B cell (primary cell): ENCODE measurements around the gene RREB1. TPM values are rescaled to one million over a fixed set of nuclear protein-coding genes. Genes with fewer than 3 reads are reported as not detected.

Source experiments
- ATAC-seq: fragments of 200-7000 bp; cut with Tn5 transposase; one replicate; pipeline ENCODE4 v1.10.0; 2021; ENCODE audit warnings: low read depth, mild to moderate bottlenecking, moderate number of reproducible peaks, moderate library complexity
- CTCF ChIA-PET: fragments of 350-600 bp; sonication (Branson Sonifier 250); formaldehyde crosslinking; loops from one replicate; lab custom pipeline; 2021; ENCODE audit warnings: antibody characterized with exemption, inconsistent platforms; lab: Charles Lee
- POLR2A ChIA-PET: fragments of 350-600 bp; sonication (Branson Sonifier 250); formaldehyde crosslinking; loops from one replicate; lab custom pipeline; 2021; ENCODE audit warnings: antibody characterized with exemption; lab: Charles Lee
- DNase-seq: peaks from one replicate; pipeline ENCODE4 v3.0.0; 2013
- H2AFZ ChIP-seq: 2 replicates; pipeline ENCODE4 v1.6.1; 2012; ENCODE audit warnings: mild to moderate bottlenecking, low read depth, low read length; ENCODE audit not compliant: insufficient read depth, poor library complexity, severe bottlenecking
- H3K27ac ChIP-seq, 2 donors: 1 replicate in 1 of 2; 2 replicates in 1 of 2; pipeline ENCODE4 v1.5.1; 2012 to 2013; ENCODE audit warnings: low read length in 2 of 2, mild to moderate bottlenecking in 2 of 2, moderate library complexity in 1 of 2
- H3K27me3 ChIP-seq, 4 experiments: fragments of 200-600 bp in 1 of 4; sonication (generic) in 1 of 4; replicated peaks in 1 of 4; 1 replicate in 2 of 4; 2 replicates in 2 of 4; pipeline versions ENCODE4 v1.6.1 to v1.7.0; 2013 to 2016; ENCODE audit warnings: low read length in 3 of 4, mild to moderate bottlenecking in 2 of 4, mixed read lengths in 1 of 4, moderate library complexity in 1 of 4; ENCODE audit not compliant: insufficient read depth in 4 of 4, control insufficient read depth in 3 of 4; ENCODE audit errors: control extremely low read depth in 1 of 4
- H3K36me3 ChIP-seq, 2 experiments: replicated peaks in 1 of 2; 1 replicate in 1 of 2; 2 replicates in 1 of 2; pipeline versions ENCODE4 v1.6.1 to v1.7.1; 2013; ENCODE audit warnings: low read length in 1 of 2; ENCODE audit not compliant: insufficient read depth in 2 of 2, control insufficient read depth in 1 of 2; ENCODE audit errors: control extremely low read depth in 1 of 2, extremely low read depth in 1 of 2
- H3K4me1 ChIP-seq, 2 donors: fragments of 200-600 bp in 1 of 2; sonication (generic) in 1 of 2; 1 replicate in 1 of 2; 2 replicates in 1 of 2; pipeline versions ENCODE4 v1.5.1 to v1.6.1; 2013 to 2017; ENCODE audit warnings: low read length in 2 of 2; ENCODE audit not compliant: control insufficient read depth in 2 of 2, insufficient read depth in 2 of 2
- H3K4me2 ChIP-seq: replicated peaks from 2 replicates; pipeline ENCODE3; 2012; ENCODE audit warnings: mild to moderate bottlenecking, low read depth, low read length; ENCODE audit not compliant: poor library complexity, severe bottlenecking
- H3K4me3 ChIP-seq, 5 experiments: fragments of 200-600 bp in 1 of 5; sonication (generic) in 1 of 5; 1 replicate in 3 of 5; 2 replicates in 2 of 5; pipeline versions ENCODE4 v1.5.1 to v1.7.0; 2011 to 2016; ENCODE audit warnings: low read length in 4 of 5, mild to moderate bottlenecking in 4 of 5, low read depth in 2 of 5, control low read depth in 1 of 5, moderate library complexity in 1 of 5; ENCODE audit not compliant: insufficient read depth in 1 of 5; ENCODE audit errors: control extremely low read depth in 1 of 5, extremely low read depth in 1 of 5
- H3K79me2 ChIP-seq: fragments of 200-600 bp; sonication (generic); one replicate; pipeline ENCODE4 v1.6.0; 2016; ENCODE audit warnings: low read length; ENCODE audit not compliant: control insufficient read depth, insufficient read depth
- H3K9ac ChIP-seq: fragments of 200-600 bp; sonication (generic); 2 replicates; pipeline ENCODE4 v1.6.1; 2017; ENCODE audit warnings: mild to moderate bottlenecking, low read length, moderate library complexity
- H3K9me3 ChIP-seq, 3 donors: one replicate each; pipeline versions ENCODE4 v1.6.1 to v1.7.1; 2013; ENCODE audit warnings: low read length in 2 of 3; ENCODE audit not compliant: control insufficient read depth in 2 of 3, insufficient read depth in 1 of 3; ENCODE audit errors: control extremely low read depth in 1 of 3
- H4K20me1 ChIP-seq: 2 replicates; pipeline ENCODE4 v1.6.0; 2012; ENCODE audit warnings: mild to moderate bottlenecking, low read length; ENCODE audit not compliant: insufficient read depth, control insufficient read depth, poor library complexity, severe bottlenecking
- H3K27ac Mint-ChIP-seq: one replicate; pipeline ENCODE4 v1.8.0; 2021; ENCODE audit warnings: mixed read lengths
- H3K27me3 Mint-ChIP-seq: one replicate; pipeline ENCODE4 v1.8.0; 2021; ENCODE audit warnings: mixed read lengths
- H3K4me1 Mint-ChIP-seq: one replicate; pipeline ENCODE4 v1.8.0; 2021; ENCODE audit warnings: mixed read lengths
- H3K4me3 Mint-ChIP-seq: one replicate; pipeline ENCODE4 v1.8.0; 2021; ENCODE audit warnings: mixed read lengths
- H3K9me3 Mint-ChIP-seq: one replicate; pipeline ENCODE4 v1.8.0; 2022; ENCODE audit warnings: mixed read lengths; ENCODE audit not compliant: insufficient read depth
- CTCF ChIP-seq: fragments of 200-600 bp; IDR thresholded peaks from one replicate; pipeline ENCODE4 v1.8.0; 2022; ENCODE audit warnings: antibody characterized with exemption, mild to moderate bottlenecking
- EZH2 ChIP-seq: IDR thresholded peaks from 2 replicates; pipeline ENCODE4 v1.6.1; 2012; ENCODE audit warnings: borderline replicate concordance, low read depth, mild to moderate bottlenecking, moderate library complexity, low read length; ENCODE audit not compliant: insufficient read depth, poor library complexity, severe bottlenecking
- WGBS: methylation state at CpG from one replicate; pipeline ENCODE4 v1.1.5; 2013; ENCODE audit warnings: missing lambda C conversion rate; ENCODE audit not compliant: insufficient coverage; 5-methylcytosine and 5-hydroxymethylcytosine counted together
- intact Hi-C: fragments of 100-400 bp; cut with micrococcal nuclease; formaldehyde crosslinking; loops from one replicate; pipeline ENCODE4 v1.10.0; 2022
- polyA plus RNA-seq: library from polyadenylated mRNA; depleted of rRNA; stranded (reverse); fragments of >200 nt; gene quantifications from 2 replicates; pipeline ENCODE4 v1.2.3, GENCODE V29; 2012
- total RNA-seq, 2 donors: library from RNA; stranded (reverse); fragments of 120-200 nt in 1 of 2; gene quantifications; 1 replicate in 1 of 2; 2 replicates in 1 of 2; pipeline versions ENCODE4 v1.2.3 to v1.2.4, GENCODE V29; 2013 to 2022

Gene RREB1
- total and polyA plus RNA-seq, 2 donors (not counting 1 experiment from before 2014, with no cell fraction given) = 10.4 to 58.6 TPM

- Mint-ChIP-seq H3K9me3 (no peaks in the 10 kb centered on the region), H3K4me1 (peaks cover 72% of the 10 kb centered on the region), H3K4me3 (peak overlapping the region; percentile 78), H3K27me3 (no peaks in the 10 kb centered on the region), H3K27ac (peak overlapping the region; percentile 69)
- H3K9me3 ChIP-seq = no peaks in the 10 kb centered on the region
- POLR2A ChIA-PET = no interaction called here
- H3K4me2 ChIP-seq = peak overlapping the region; percentile 69
- TF ChIP-seq EZH2 (no peak), CTCF (no peak)
- peaks cover 97% of the 10 kb centered on the region for H3K79me2 ChIP-seq
- ATAC-seq = no peak
- DNase-seq = no peak
- peaks cover 33 to 46% of the 10 kb centered on the region in 2 donors for H3K4me1 ChIP-seq
- peaks cover 55% of the 10 kb centered on the region for H4K20me1 ChIP-seq
- intact Hi-C loops = no loop called here
- no peak overlapping the region for H3K27ac ChIP-seq
- H3K9ac ChIP-seq = peak overlapping the region; percentile 50
- no peaks in the 10 kb centered on the region for H3K27me3 ChIP-seq
- no peaks in the 10 kb centered on the region for H3K36me3 ChIP-seq
- 43% methylated on average over 1 of the region's 3 CpGs for WGBS
- no peak overlapping the region for H3K4me3 ChIP-seq
- H2AFZ ChIP-seq = peak overlapping the region; percentile 68
- CTCF ChIA-PET = no interaction called here
Observed at GRCh38 chr6:7145585-7145884, 37.8 kb downstream of the RREB1 start.

- Histone ChIP-seq H3K9ac (peak overlapping the region; percentile 50), H4K20me1 (peaks cover 61% of the 10 kb centered on the region), H3K4me3 (peak overlapping the region in 4 of 5 experiments; percentile 3 to 32 (median 20)), H2AFZ (peak overlapping the region; percentile 68), H3K79me2 (peaks cover 98% of the 10 kb centered on the region), H3K27me3 (no peaks in the 10 kb centered on the region), H3K9me3 (no peaks in the 10 kb centered on the region), H3K4me1 (peaks cover 33 to 44% of the 10 kb centered on the region in 2 donors), H3K36me3 (no peaks in the 10 kb centered on the region), H3K4me2 (peak overlapping the region; percentile 69), H3K27ac (peak overlapping the region in 1 of 2 donors; percentile 26)
- Mint-ChIP-seq H3K9me3 (no peaks in the 10 kb centered on the region), H3K4me3 (peak overlapping the region; percentile 78), H3K27ac (peak overlapping the region; percentile 69), H3K4me1 (peaks cover 72% of the 10 kb centered on the region), H3K27me3 (no peaks in the 10 kb centered on the region)
- 27% methylated on average over 12 of the region's 19 CpGs for WGBS
- DNase-seq (peak; percentile 50), ATAC-seq (peak; percentile 59)
- intact Hi-C loops = no loop called here
- ChIA-PET POLR2A (interaction anchor here (0.5 to 0.8 kb wide), 3 partner anchors 18 to 56 kb away, joined by 3 to 11 read pairs (median 3); no protein-coding TSS in a partner anchor), CTCF (interaction anchor here (1.0 to 1.7 kb wide), 3 partner anchors 10 to 92 kb away, joined by 3 to 6 read pairs (median 5); no protein-coding TSS in a partner anchor)
- TF ChIP-seq CTCF (no peak), EZH2 (no peak)
Observed at GRCh38 chr6:7145885-7146828, 38.4 kb downstream of the RREB1 start.
